HEK293 (cell line): Measurements from ENCODE around the gene PDE4D.

Experiments used
- CTCF ChIP-seq: fragments of 450-650 bp; formaldehyde crosslinking; IDR thresholded peaks from 2 replicates; pipeline ENCODE4 v1.5.1; 2016; ENCODE audit warnings: missing biosample characterization, missing genetic modification characterization
- REST ChIP-seq: fragments of 450-650 bp; formaldehyde crosslinking; IDR thresholded peaks from 2 replicates; pipeline ENCODE4 v1.5.1; 2016; ENCODE audit warnings: missing biosample characterization, missing genetic modification characterization
- ZEB2 ChIP-seq: fragments of 450-650 bp; formaldehyde crosslinking; IDR thresholded peaks from 2 replicates; pipeline ENCODE4 v1.5.1; 2016; ENCODE audit warnings: missing biosample characterization, missing genetic modification characterization
- ZFP69B ChIP-seq: fragments of 450-650 bp; formaldehyde crosslinking; IDR thresholded peaks from 2 replicates; pipeline ENCODE4 v1.5.1; 2016; ENCODE audit warnings: missing biosample characterization, missing genetic modification characterization
- ZNF423 ChIP-seq: fragments of 450-650 bp; formaldehyde crosslinking; IDR thresholded peaks from 2 replicates; pipeline ENCODE4 v1.5.1; 2016; ENCODE audit warnings: missing biosample characterization, missing genetic modification characterization
- ZNF707 ChIP-seq: fragments of 450-650 bp; formaldehyde crosslinking; IDR thresholded peaks from 2 replicates; pipeline ENCODE4 v1.5.1; 2016; ENCODE audit warnings: missing biosample characterization, missing genetic modification characterization
- ZSCAN30 ChIP-seq: fragments of 450-650 bp; IDR thresholded peaks from 2 replicates; pipeline ENCODE4 v1.5.1; 2018; ENCODE audit warnings: missing biosample characterization, mild to moderate bottlenecking, missing genetic modification characterization, moderate library complexity

- TF ChIP-seq REST (no peak), ZEB2 (tag by site-specific recombination) (no peak), ZSCAN30 (tag by site-specific recombination) (no peak), ZNF423 (no peak), CTCF (tag by site-specific recombination) (no peak), ZNF707 (no peak), ZFP69B (tag by site-specific recombination) (no peak)
Observed at GRCh38 chr5:59251627-59252026, 641.9 kb downstream of the PDE4D start.
